ENCODE data around the gene DMRT1.

DMRT1 gene

DNA sequence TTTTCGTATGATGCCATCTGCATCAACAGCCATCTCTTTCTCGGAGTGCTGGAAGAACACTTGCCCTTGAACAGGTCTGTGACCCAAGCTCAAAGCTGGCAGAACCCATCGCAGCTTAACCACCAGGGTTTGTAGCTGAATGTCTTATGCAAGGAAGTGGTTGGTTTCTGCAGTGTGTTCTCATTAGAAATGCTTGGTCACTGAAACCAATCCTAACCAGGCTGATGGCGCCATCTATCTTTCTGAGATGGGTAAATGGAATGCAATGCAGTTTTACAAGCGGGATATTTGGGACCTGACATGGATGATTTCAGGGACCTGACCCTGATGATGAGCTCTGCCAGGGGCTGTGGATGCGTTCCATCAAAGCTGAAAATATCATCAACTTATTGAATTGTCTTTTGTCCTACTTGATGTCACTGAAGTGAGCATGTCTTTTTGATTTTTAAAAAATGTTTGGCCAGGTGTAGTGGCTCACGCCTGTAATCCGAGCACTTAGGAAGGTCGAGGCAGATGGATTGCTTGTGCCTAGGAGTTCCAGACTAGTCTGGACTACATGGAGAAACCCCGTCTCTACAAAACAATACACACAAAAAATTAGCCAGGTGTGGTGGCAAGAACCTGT lies 163.7 kb downstream of the DMRT1 start:
- no peak for DNase-seq

DNA sequence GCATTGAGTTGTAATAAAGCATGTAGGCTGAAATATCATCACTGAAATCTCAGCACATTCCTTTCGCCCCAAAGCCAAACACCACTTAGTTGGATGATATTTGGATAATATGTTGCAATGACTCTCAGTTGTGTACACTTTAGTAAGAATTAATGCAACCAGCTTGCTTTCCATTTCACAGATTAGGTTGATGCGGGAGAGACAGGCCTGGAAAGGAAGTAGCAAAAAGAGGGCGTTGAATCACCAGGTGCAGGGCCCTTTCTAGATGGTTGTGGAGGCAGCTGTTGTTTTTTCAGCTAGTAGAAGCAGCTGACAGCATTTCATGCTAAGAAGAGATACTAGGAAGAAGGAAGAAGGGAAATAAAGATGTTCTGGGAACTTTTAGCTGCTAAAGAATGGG lies 165.8 kb downstream of the DMRT1 start:
- no peak for DNase-seq

DNA sequence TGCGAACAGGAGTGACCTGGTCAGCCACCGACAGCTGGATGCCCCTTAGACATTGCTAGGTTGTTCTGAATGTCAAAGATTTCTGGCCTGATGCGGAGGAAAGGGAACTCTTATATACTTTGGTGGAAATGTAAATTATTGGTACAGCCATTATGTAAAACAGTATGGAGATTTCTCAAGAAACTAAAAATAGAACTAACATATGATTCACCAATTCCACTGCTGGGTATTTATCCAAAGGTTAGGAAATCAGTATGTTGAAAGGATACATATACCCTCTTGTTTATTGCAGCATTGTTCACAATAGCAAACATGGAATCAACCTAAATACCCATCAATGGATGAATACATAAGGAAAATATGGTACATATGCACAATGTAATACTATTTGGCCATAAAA lies 166.7 kb downstream of the DMRT1 start:
- DNase-seq: no peak

DNA sequence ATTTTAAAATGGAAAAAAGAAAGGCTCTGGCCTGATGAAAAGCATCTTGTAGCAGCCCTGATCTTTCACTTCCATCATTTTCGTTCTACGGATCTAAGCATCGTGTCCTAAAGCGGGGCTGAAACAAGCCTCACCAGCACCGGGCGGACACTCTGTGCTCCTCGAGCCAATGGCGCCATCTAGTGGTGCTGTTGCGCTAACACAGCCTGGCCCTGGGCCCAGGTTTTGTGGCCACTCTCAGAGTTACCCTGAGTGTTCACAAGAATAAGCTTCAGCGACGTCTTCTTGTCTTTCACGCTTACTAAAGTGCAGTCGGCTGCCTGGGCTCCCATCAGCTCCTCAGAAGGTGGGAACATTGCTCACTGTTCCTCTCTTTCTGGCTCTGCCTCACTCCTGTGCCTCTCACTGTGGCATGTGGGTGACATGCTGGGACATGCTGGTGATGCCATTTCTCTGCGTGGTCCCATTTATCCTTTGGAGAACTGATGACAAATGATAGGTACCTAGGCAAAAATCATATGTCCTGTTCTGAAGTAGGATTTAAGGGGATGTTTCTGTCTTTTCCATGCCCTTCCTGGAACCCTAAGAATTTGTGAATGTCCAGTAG lies 167.7 kb downstream of the DMRT1 start:
- DNase-seq: peak in 5 of 6 experiments; percentile 39 to 65 (median 43)

DNA sequence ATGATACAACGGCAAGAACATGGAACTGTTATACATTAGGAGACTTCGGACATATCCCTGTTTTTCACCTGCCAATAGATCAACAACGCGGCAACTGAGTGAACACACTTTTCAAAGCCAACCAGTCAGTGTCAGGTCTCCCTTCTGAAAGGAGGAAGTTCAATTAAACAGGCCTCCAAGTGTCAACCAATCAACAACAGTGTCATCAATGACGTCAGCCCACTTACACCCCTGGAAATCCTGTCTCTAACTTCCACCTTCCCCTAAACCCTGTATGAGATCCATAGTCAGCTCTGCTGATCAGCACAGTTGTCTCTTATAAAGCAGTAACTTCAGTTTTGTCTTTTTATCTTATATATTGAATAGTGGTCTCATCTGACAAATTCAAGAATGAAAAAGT lies 171.5 kb downstream of the DMRT1 start:
- no peak for DNase-seq

DNA sequence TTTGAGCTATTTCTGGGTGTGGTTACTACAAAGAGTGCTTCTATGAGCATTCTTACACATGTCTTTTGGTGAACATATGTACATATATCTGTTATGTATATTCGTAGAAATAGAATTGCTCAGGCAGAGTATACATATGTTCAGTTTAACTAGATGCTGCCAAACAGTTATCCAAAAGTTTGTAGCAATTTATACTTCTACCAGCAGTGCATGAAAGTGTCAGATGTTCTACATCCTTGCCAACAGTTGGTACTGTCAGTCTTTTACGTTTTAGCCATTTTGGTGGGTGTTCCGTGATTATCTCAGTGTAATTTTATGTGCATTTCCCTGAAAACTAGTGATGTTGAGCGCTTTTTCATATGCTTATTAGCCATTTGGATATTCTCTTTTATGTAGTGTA lies 172.7 kb downstream of the DMRT1 start:
- DNase-seq: no peak

DNA sequence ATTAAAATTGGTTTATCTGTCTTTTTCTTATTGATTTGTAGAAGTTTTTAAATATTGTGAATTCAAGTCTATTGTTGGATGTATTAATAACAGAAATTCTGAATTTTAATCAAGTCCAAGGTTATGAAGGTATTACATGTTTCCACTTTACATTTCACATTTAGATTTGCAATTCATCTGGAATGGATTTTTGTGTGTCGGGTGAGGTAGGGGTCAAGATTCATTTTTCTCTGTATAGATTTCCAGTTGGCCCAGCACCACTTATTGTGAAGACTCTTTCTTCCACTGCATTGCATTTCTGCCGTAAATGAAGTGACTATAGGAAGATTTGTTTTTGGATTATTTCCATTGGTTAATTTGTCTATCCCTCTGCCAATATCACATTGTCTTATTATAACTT lies 173.1 kb downstream of the DMRT1 start:
- no peak for DNase-seq

DNA sequence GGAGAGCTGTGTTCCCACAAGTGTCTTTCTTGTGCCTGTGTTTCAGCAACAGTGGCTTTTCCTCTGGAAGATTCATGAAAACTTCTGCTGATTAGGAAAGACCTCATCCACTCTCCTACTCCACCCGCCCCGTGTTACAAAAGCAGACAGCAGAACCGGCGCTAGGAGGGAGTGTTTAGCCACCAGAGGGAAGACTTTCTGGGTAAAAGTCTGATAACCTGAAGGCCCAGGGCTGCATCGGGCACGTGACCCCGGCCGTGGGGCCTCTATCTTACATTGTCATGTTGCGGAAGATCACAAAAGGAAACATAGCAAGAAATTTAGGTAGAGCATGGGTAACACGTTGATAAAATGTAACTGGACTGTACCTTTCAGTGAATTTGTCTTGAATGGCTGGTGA lies 176.6 kb downstream of the DMRT1 start:
- DNase-seq: no peak
